GM23248 (cell line): ENCODE data around the gene HSPA12A.

Experiments
- EZH2 ChIP-seq: fragments of 200-600 bp; sonication (generic); IDR thresholded peaks from 2 replicates; pipeline ENCODE4 v1.6.1; 2018; ENCODE audit warnings: antibody characterized with exemption, mild to moderate bottlenecking; ENCODE audit not compliant: insufficient read depth, poor library complexity, severe bottlenecking
- EZH2phosphoT487 ChIP-seq: fragments of 200-600 bp; sonication (generic); IDR thresholded peaks from 2 replicates; pipeline ENCODE4 v1.6.1; 2018; ENCODE audit warnings: antibody characterized with exemption, moderate library complexity, mild to moderate bottlenecking, low read depth; ENCODE audit not compliant: insufficient read depth

GRCh38 chr10:116764979-116765378 lies 22.6 kb upstream of the HSPA12A start:
- no peak for TF ChIP-seq EZH2phosphoT487
- TF ChIP-seq EZH2: no peak
